Fibroblast of pulmonary artery (primary cell): ENCODE results near the gene HIGD2B.
"Not testable (repeated sequence)": the region's sequence is repeated elsewhere in the genome, so short reads cannot be mapped to it uniquely, and the experiment has no call there.

ENCODE experiments used
- DNase-seq: peaks from one replicate; pipeline ENCODE4 v3.0.0-alpha.2; 2010; ENCODE audit warnings: low read depth
- H3K4me3 ChIP-seq: replicated peaks from 2 replicates; pipeline ENCODE4 v1.5.1; 2011; ENCODE audit warnings: low read depth, mild to moderate bottlenecking, control low read depth, low read length, moderate library complexity
- TF ChIP-seq, protein P1 (sequence below): IDR thresholded peaks from 2 replicates; pipeline ENCODE4 v1.5.1; 2011; ENCODE audit warnings: mild to moderate bottlenecking, control low read depth, low read length, inconsistent platforms; ENCODE audit errors: missing control alignments

HIGD2B gene, protein sequence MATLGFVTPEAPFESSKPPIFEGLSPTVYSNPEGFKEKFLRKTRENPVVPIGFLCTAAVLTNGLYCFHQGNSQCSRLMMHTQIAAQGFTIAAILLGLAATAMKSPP

DNA sequence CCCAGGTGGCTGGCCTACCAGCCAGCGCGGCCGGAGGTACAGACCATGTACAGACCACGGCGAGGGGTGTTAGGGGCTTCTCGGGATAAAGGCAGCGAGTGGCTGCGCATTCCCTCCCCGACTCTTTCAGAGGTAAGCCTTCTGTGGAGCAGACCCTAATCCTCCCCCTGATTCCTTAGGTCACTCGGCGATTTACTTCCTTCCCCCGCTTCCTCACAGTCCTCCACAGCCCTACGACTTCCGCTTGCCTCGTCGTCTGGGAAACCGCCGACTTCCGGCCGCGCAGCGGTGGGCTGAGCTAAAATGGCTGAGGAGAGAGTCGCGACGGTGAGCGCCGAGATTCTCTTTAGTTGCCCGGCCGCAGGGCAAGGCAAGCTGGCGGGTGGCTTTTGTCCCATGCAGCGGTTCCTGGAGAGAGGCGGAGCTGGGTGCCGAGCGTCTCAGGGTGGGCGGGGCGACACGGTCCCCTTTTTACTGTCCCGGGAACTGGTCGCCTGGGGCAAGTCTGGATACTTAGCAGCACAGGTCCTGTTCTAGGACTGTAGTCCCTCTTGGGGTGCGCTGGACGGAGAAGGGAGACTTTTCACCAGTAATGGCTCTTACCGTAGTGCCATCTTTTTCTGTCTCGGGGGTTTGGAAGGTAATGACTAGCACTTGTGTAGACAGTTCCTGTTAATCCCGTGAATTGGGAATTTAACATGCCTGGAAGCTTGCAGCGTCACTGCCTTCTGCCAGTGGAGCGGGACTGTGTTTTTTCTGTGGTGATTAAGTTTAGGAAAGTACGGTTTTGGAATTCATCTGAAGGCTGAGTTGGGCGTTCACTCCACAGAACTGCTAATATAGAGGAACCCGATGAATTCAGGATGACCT is at the start of gene HIGD2B, which contains the start of gene BBS4:
HIGD2B (minus strand) TSS at position 258 of the 870 bp plus-strand sequence. CDS start 9,808 bp downstream, outside the sequence.
BBS4 (plus strand) TSS at position 283 of the 870 bp plus-strand sequence; CDS start at position 304, 21 bp downstream.
- TF ChIP-seq, protein P1, sequence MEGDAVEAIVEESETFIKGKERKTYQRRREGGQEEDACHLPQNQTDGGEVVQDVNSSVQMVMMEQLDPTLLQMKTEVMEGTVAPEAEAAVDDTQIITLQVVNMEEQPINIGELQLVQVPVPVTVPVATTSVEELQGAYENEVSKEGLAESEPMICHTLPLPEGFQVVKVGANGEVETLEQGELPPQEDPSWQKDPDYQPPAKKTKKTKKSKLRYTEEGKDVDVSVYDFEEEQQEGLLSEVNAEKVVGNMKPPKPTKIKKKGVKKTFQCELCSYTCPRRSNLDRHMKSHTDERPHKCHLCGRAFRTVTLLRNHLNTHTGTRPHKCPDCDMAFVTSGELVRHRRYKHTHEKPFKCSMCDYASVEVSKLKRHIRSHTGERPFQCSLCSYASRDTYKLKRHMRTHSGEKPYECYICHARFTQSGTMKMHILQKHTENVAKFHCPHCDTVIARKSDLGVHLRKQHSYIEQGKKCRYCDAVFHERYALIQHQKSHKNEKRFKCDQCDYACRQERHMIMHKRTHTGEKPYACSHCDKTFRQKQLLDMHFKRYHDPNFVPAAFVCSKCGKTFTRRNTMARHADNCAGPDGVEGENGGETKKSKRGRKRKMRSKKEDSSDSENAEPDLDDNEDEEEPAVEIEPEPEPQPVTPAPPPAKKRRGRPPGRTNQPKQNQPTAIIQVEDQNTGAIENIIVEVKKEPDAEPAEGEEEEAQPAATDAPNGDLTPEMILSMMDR, result no peak
- DNase-seq, result peak; percentile 86
- peak within 1 kb of the TSS; percentile 78 for H3K4me3 ChIP-seq

DNA sequence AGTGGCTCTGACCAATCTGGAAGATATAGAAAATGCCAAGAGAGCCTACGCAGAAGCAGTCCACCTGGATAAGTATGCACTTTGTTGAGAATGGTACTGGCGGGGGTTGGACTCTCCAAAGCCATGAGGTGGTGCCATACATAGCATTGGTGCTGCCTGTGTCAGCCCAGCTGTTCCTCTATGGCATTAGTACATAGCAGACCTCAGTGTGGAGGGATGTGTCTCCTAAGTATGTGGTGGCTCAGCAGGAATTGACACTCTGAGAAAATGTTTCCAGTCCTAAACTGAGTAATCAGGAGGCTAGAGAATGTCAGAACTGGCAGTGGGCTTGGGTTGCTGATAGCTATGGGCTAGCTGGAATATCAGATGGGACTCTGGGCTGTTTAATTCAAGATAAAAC is 49.1 kb upstream of the HIGD2B start:
- no peak overlapping the region for H3K4me3 ChIP-seq
- TF ChIP-seq, protein P1, result no peak

DNA sequence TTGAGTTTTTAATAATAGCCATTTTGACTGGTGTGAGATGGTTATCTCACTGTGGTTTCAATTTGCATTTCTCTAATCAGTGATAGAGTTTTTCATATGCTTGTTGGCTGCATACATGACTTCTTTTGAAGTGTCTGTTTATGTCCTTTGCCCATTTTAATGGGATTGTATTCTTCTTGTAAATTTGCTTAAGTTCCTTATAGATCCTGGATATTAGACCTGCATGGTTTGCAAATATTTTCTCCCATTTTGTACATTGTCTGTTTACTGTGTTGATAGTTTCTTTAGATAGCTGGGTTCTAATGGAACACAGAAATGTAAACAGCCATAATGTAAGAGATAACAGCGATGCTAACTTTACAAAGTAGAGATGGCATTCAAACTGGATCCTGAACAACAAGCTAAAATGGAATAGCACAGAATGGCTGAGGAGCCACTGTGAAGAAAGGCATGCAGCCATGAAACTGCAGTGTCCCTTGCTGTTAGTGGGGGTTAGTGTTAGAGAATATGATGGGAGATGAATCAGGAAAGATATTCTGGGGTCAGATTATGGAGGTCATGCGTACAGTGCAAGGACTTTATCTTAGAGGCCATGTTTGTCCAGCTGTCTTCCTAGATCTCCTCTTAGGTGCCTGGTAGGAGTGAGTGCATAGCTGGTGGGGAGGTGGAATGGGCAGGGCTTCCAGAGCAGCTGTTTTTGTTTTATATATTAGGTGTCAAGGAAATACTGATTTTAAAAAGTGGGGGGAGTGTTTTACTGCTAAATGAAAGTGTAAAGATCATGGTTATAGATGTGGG is 48.2 kb upstream of the HIGD2B start:
- H3K4me3 ChIP-seq, result no peak overlapping the region
- DNase-seq, result no peak
- TF ChIP-seq, protein P1, result no peak

More for the DNA sequence above, 49.1 kb upstream of the HIGD2B start:
- no peak for DNase-seq

DNA sequence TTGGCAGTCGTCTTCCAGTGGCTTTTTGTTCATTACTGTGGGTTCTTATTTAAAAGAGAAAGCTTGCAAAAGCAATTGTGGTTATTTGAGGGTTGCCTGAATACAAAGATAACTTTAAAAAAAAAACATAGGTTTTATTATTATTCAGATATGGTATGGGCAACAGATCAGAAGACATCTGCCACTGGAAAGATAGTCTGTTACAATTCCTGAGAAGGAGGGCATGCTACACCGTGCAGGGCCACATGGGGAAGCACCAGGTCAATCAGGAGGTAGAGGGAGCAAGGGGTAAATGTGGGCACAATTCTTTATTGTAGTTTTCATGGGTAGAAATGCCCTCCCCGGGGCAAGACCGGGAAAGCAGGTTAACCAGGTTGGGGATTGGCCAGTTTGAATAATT is 46.5 kb upstream of the HIGD2B start:
- TF ChIP-seq, protein P1, result no peak
- H3K4me3 ChIP-seq, result no peak overlapping the region

DNA sequence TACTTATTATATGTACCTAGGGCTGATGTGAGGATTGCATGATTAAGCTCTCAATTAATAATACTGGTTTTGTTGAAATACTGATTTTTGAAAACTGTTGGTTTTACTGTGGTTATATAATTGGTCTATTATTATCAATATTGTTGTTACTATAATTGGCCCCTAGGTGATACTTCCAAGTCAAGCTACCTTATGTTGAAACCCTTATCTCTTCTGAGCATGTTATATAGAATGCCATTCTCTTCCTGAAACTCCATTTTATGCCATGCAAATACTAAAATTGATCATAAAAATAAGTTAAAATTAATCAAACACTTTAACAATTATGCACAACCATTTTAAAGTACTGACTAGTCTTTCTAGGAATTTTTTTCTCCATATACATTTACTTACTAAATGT is 46.1 kb upstream of the HIGD2B start:
- TF ChIP-seq, protein P1, result no peak
- DNase-seq, result no peak
- H3K4me3 ChIP-seq, result no peak overlapping the region

More for the DNA sequence above, 46.5 kb upstream of the HIGD2B start:
- DNase-seq, result no peak

DNA sequence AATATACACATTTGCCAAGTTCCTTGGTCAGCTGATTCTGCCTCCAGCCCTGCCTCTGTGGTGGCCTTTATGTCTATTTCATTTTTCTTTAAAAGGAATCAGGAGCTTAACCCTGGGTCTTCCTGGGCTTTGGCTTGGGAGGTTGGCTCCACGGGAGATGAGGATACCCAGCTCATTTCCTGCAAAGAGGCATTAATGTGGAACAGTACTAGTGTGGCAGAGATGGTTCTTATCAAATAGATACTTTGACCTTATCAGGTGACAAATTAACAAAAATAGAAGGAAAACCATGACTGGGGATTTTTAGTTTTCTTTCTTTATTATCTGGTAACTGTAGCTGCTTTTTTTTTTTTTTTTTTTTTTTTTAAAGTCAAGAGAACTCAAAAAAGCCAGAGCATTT is 42.8 kb upstream of the HIGD2B start:
- no peak overlapping the region for H3K4me3 ChIP-seq
- TF ChIP-seq, protein P1, result no peak
- no peak for DNase-seq

DNA sequence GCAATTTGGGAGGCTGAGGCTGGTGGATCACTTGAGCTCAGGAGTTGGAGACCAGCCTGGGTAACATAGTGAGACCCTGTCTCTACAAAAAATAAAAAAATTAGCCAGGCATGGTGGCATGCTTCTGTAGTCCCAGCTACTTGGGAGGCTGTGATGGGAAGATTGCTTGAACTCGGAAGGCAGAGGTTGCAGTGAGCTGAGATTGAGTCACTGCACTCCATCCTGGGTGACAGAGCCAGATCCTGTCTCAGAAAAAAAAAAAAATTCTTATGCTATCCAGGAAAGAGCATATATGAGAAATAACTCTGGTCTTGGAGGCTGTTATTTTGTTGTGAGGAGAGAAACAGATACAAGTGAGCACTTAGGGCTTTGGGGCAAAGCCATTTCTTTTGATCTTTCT is 42.3 kb upstream of the HIGD2B start:
- H3K4me3 ChIP-seq, result not testable (repeated sequence)
- peak; percentile 14 for DNase-seq
